ENCODE measurements around the gene UNC13D.
A peak's percentile ranks its signal among the peaks of the same experiment; 100 is the strongest.

- TF ChIP-seq POLR2A (IDR thresholded peaks at IDR 0.05): no peak
- peak in 1 of 3 donors; percentile 10 for TF ChIP-seq CTCF (IDR thresholded peaks at IDR 0.05)
- TF ChIP-seq POLR2AphosphoS5 (IDR thresholded peaks at IDR 0.05): peak in 2 of 3 donors; percentile 37 to 58
Observed at GRCh38 chr17:75872434-75873351, 28.5 kb upstream of the UNC13D start.
